ENCODE measurements around the gene ARHGEF6.
A peak's percentile ranks its signal among the peaks of the same experiment; 100 is the strongest.

Gene ARHGEF6

GRCh38 chrX:136742721-136743379 is 37.9 kb downstream of the ARHGEF6 start:
- peak in 1 of 3 experiments; percentile 15 for DNase-seq

- no peak for DNase-seq
These were observed 42.5 kb downstream of the ARHGEF6 start for GRCh38 chrX:136738049-136738729.

- DNase-seq = no peak
These were observed 44.0 kb downstream of the ARHGEF6 start for GRCh38 chrX:136736690-136737089.

- no peak for DNase-seq
These were observed 45.1 kb downstream of the ARHGEF6 start for GRCh38 chrX:136735601-136736000.

- DNase-seq = no peak
These were observed 47.1 kb downstream of the ARHGEF6 start for GRCh38 chrX:136733613-136734012.

- DNase-seq = no peak
These were observed 48.9 kb downstream of the ARHGEF6 start for GRCh38 chrX:136731798-136732197.

GRCh38 chrX:136731207-136731782 is 49.4 kb downstream of the ARHGEF6 start:
- no peak for DNase-seq

- no peak for DNase-seq
These were observed 52.3 kb downstream of the ARHGEF6 start for GRCh38 chrX:136728393-136728792.

GRCh38 chrX:136725441-136726104 is 55.2 kb downstream of the ARHGEF6 start:
- DNase-seq = no peak

- no peak for DNase-seq
These were observed 62.6 kb downstream of the ARHGEF6 start for GRCh38 chrX:136718091-136718490.

GRCh38 chrX:136714626-136715599 is 65.8 kb downstream of the ARHGEF6 start:
- no peak for DNase-seq

- no peak for DNase-seq
These were observed 68.0 kb downstream of the ARHGEF6 start for GRCh38 chrX:136712650-136713310.

- DNase-seq = peak in 2 of 3 experiments; percentile 4 to 45
These were observed 69.6 kb downstream of the ARHGEF6 start for GRCh38 chrX:136711147-136711546.

- DNase-seq = no peak
These were observed 70.3 kb downstream of the ARHGEF6 start for GRCh38 chrX:136710325-136710951.

GRCh38 chrX:136708348-136708747 is 72.4 kb downstream of the ARHGEF6 start:
- DNase-seq = peak in 1 of 3 experiments; percentile 25

- no peak for DNase-seq
These were observed 83.6 kb downstream of the ARHGEF6 start for GRCh38 chrX:136697156-136697555.

- peak in 2 of 3 experiments; percentile 28 to 79 for DNase-seq
These were observed 86.2 kb downstream of the ARHGEF6 start for GRCh38 chrX:136694431-136695087.

GRCh38 chrX:136692271-136692670 is 88.5 kb downstream of the ARHGEF6 start:
- DNase-seq = no peak

- DNase-seq = no peak
These were observed 89.5 kb downstream of the ARHGEF6 start for GRCh38 chrX:136691028-136691809.

- no peak for DNase-seq
These were observed 91.3 kb downstream of the ARHGEF6 start for GRCh38 chrX:136689436-136689835.

Data from NCI-H1417 (cell line).